K562 (cell line): ENCODE results near the gene NIFK. TPM values are rescaled to one million over a fixed set of nuclear protein-coding genes. Genes with fewer than 3 reads are reported as not detected.

Source experiments
- ERF ChIP-seq: fragments of 450-650 bp; formaldehyde crosslinking; IDR thresholded peaks from 2 replicates; pipeline ENCODE4 v1.4.0; 2020; ENCODE audit warnings: mild to moderate bottlenecking, mixed read lengths
- ESRRB ChIP-seq: fragments of 250-450 bp; sonication (Bioruptor Pico); IDR thresholded peaks from 2 replicates; pipeline ENCODE4 v1.5.0; 2020; ENCODE audit warnings: mild to moderate bottlenecking, moderate library complexity, borderline replicate concordance
- FOXA1 ChIP-seq: fragments of 450-650 bp; IDR thresholded peaks from 2 replicates; pipeline ENCODE4 v1.6.1; 2016; ENCODE audit warnings: mild to moderate bottlenecking, borderline replicate concordance
- HDAC3 ChIP-seq: fragments of 450-650 bp; IDR thresholded peaks from 2 replicates; pipeline ENCODE4 v1.6.1; 2018; ENCODE audit warnings: borderline replicate concordance, mild to moderate bottlenecking, moderate library complexity; ENCODE audit not compliant: partially characterized antibody
- HDGF ChIP-seq: fragments of 450-650 bp; IDR thresholded peaks from 2 replicates; pipeline ENCODE4 v1.6.1; 2016
- IRF2 ChIP-seq: sonication (generic); formaldehyde crosslinking; IDR thresholded peaks from 2 replicates; pipeline ENCODE4 v1.8.1; 2022; ENCODE audit warnings: mild to moderate bottlenecking, missing genetic modification reagents
- MAFG ChIP-seq: fragments of 450-650 bp; conservative IDR thresholded peaks from 2 replicates; pipeline ENCODE4 v1.6.1; 2016; ENCODE audit warnings: missing genetic modification characterization, missing compliant biosample characterization
- NFRKB ChIP-seq: fragments of 450-650 bp; IDR thresholded peaks from 2 replicates; pipeline ENCODE4 v1.6.1; 2016; ENCODE audit warnings: low read depth
- RB1 ChIP-seq: fragments of 450-650 bp; IDR thresholded peaks from 2 replicates; pipeline ENCODE4 v1.6.1; 2017; ENCODE audit warnings: low read depth, mild to moderate bottlenecking
- TBP ChIP-seq: optimal IDR thresholded peaks from 2 replicates; pipeline ENCODE3; 2011; ENCODE audit warnings: low read depth, low read length, improper control_type of control experiment
- U2AF2 ChIP-seq: fragments of 200-400 bp; formaldehyde crosslinking; optimal IDR thresholded peaks from 2 replicates; pipeline ENCODE3; 2017; ENCODE audit warnings: low read depth, mild to moderate bottlenecking, low read length
- ZBED1 ChIP-seq: IDR thresholded peaks from 2 replicates; pipeline ENCODE4 v1.6.1; 2014
- ZNF24 ChIP-seq: fragments of 450-650 bp; IDR thresholded peaks from 2 replicates; pipeline ENCODE4 v1.6.1; 2016
- ZNF324 ChIP-seq: fragments of 250-450 bp; sonication (Bioruptor Pico); IDR thresholded peaks from 2 replicates; pipeline ENCODE4 v1.4.0; 2020; ENCODE audit warnings: mild to moderate bottlenecking
- polyA plus RNA-seq, 8 experiments: library from polyadenylated mRNA; depleted of rRNA in 4 of 8; stranded (reverse) in 5 of 8; unstranded in 3 of 8; fragments of >200 nt; fragmentation: Nextera tagmentation in 2 of 8; fragmentation: Illumina TruSeq in 1 of 8; extraction: Ambion mirVana in 2 of 8; extraction: Trizol in 1 of 8; gene quantifications; 2 replicates each; pipeline versions ENCODE4 v1.2.1 to v1.2.3, GENCODE V29; 2011 to 2014; ENCODE audit warnings: inconsistent platforms in 1 of 8, missing spikeins in 1 of 8
- total RNA-seq, 7 experiments: library from RNA; depleted of rRNA in 6 of 7; stranded (reverse); fragments of >200 nt in 6 of 7; fragmentation: Illumina TruSeq in 2 of 7; extraction: Trizol in 2 of 7; gene quantifications; 2 replicates each; pipeline versions ENCODE4 v1.2.1 to v1.2.3, GENCODE V29; 2011 to 2021; ENCODE audit warnings: low replicate concordance in 1 of 7
- TF ChIP-seq, protein P1 (sequence below): fragments of 250-450 bp; sonication (Bioruptor Pico); IDR thresholded peaks from 2 replicates; pipeline ENCODE4 v1.5.0; 2020; ENCODE audit warnings: mild to moderate bottlenecking
- TF ChIP-seq, protein P2 (sequence below): fragments of 450-650 bp; formaldehyde crosslinking; IDR thresholded peaks from 2 replicates; pipeline ENCODE4 v1.4.0; 2022; ENCODE audit warnings: mild to moderate bottlenecking, moderate library complexity

NIFK gene
- total and polyA plus RNA-seq, 9 of the 15 experiments (the other 6 are each of a cell fraction or from before 2014, with no cell fraction given): 60.2 to 426 (median 183) TPM

- TF ChIP-seq HDAC3 (no peak), TBP (peak; percentile 68), ZNF24 (no peak), FOXA1 (no peak), ZBED1 (peak; percentile 99), IRF2 (CRISPR knock-in tag) (no peak), RB1 (0 out of 2 replicates have a peak, but pooled peaks have one; percentile 12), ZNF324 (CRISPR knock-in tag) (no peak), NFRKB (peak; percentile 32; the same call in 1 of the 2 replicates), U2AF2 (no peak), HDGF (no peak), ESRRB (no peak), MAFG (tag) (no peak), ERF (no peak)
- TF ChIP-seq, protein P1, sequence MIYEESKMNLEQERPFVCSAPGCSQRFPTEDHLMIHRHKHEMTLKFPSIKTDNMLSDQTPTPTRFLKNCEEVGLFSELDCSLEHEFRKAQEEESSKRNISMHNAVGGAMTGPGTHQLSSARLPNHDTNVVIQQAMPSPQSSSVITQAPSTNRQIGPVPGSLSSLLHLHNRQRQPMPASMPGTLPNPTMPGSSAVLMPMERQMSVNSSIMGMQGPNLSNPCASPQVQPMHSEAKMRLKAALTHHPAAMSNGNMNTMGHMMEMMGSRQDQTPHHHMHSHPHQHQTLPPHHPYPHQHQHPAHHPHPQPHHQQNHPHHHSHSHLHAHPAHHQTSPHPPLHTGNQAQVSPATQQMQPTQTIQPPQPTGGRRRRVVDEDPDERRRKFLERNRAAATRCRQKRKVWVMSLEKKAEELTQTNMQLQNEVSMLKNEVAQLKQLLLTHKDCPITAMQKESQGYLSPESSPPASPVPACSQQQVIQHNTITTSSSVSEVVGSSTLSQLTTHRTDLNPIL (CRISPR knock-in tag): no peak
- TF ChIP-seq, protein P2, sequence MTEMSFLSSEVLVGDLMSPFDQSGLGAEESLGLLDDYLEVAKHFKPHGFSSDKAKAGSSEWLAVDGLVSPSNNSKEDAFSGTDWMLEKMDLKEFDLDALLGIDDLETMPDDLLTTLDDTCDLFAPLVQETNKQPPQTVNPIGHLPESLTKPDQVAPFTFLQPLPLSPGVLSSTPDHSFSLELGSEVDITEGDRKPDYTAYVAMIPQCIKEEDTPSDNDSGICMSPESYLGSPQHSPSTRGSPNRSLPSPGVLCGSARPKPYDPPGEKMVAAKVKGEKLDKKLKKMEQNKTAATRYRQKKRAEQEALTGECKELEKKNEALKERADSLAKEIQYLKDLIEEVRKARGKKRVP (CRISPR knock-in tag): no peak
Observed at GRCh38 chr2:121736462-121737336, at the start of gene NIFK (continued).
